NCI-H345 (cell line): ENCODE results near the gene KCNMA1.
A peak's percentile ranks its signal among the peaks of the same experiment; 100 is the strongest.
"Not testable (repeated sequence)": the region's sequence is repeated elsewhere in the genome, so short reads cannot be mapped to it uniquely, and the experiment has no call there.

Experiments used
- DNase-seq: peaks from one replicate; lab custom pipeline; 2025; lab: John Stamatoyannopoulos, UW

KCNMA1 gene

GRCh38 chr10:77637532-77638320 lies at the start of gene KCNMA1:
TSS of gene KCNMA1 (minus strand) at chr10:77637808.
- DNase-seq, result peak; percentile 65

GRCh38 chr10:77686650-77687417 lies 49.2 kb upstream of the KCNMA1 start:
- DNase-seq, result peak; percentile 61

GRCh38 chr10:77686096-77686495 lies 48.5 kb upstream of the KCNMA1 start:
- DNase-seq, result peak; percentile 60

GRCh38 chr10:77685432-77685831 lies 47.8 kb upstream of the KCNMA1 start:
- peak; percentile 91 for DNase-seq

GRCh38 chr10:77683088-77683432 lies 45.5 kb upstream of the KCNMA1 start:
- not testable (repeated sequence) for DNase-seq

GRCh38 chr10:77682393-77683087 lies 44.9 kb upstream of the KCNMA1 start:
- no peak for DNase-seq

- DNase-seq, result no peak
These were observed 44.2 kb upstream of the KCNMA1 start for GRCh38 chr10:77681839-77682238.

- DNase-seq, result peak; percentile 86
These were observed 43.2 kb upstream of the KCNMA1 start for GRCh38 chr10:77680811-77681210.

- no peak for DNase-seq
These were observed 42.5 kb upstream of the KCNMA1 start for GRCh38 chr10:77680065-77680464.

- no peak for DNase-seq
These were observed 41.6 kb upstream of the KCNMA1 start for GRCh38 chr10:77679217-77679616.

GRCh38 chr10:77678146-77678545 lies 40.5 kb upstream of the KCNMA1 start:
- DNase-seq, result no peak

GRCh38 chr10:77675347-77675746 lies 37.7 kb upstream of the KCNMA1 start:
- no peak for DNase-seq

GRCh38 chr10:77673515-77674140 lies 36.0 kb upstream of the KCNMA1 start:
- no peak for DNase-seq

- no peak for DNase-seq
These were observed 35.5 kb upstream of the KCNMA1 start for GRCh38 chr10:77673101-77673500.

GRCh38 chr10:77671594-77672252 lies 34.1 kb upstream of the KCNMA1 start:
- DNase-seq, result no peak

- no peak for DNase-seq
These were observed 33.3 kb upstream of the KCNMA1 start for GRCh38 chr10:77670817-77671443.

GRCh38 chr10:77669892-77670291 lies 32.3 kb upstream of the KCNMA1 start:
- no peak for DNase-seq

- peak; percentile 64 for DNase-seq
These were observed 30.1 kb upstream of the KCNMA1 start for GRCh38 chr10:77667426-77668324.

GRCh38 chr10:77666821-77667220 lies 29.2 kb upstream of the KCNMA1 start:
- DNase-seq, result no peak

GRCh38 chr10:77664696-77665095 lies 27.1 kb upstream of the KCNMA1 start:
- DNase-seq, result no peak
